Transverse colon (tissue), 4 donors: ENCODE data around the gene EIF4E1B. TPM values are rescaled to one million over a fixed set of nuclear protein-coding genes. Genes with fewer than 3 reads are reported as not detected.
A peak's percentile ranks its signal among the peaks of the same experiment; 100 is the strongest.

Experiments used
- DNase-seq: peaks from one replicate; pipeline ENCODE4 v3.0.0-alpha.2; 2019
- H3K27ac ChIP-seq, 4 donors: fragments of 200-600 bp; sonication (generic); 2 replicates each; pipeline ENCODE4 v1.5.1; 2016 to 2018; ENCODE audit warnings: inconsistent platforms in 4 of 4
- H3K27me3 ChIP-seq: fragments of 200-600 bp; sonication (generic); 2 replicates; pipeline ENCODE4 v1.5.1; 2017; ENCODE audit warnings: inconsistent platforms
- H3K36me3 ChIP-seq, 4 donors: fragments of 200-600 bp; sonication (generic); 2 replicates each; pipeline ENCODE4 v1.5.1; 2017 to 2019; ENCODE audit warnings: inconsistent platforms in 4 of 4
- H3K4me1 ChIP-seq, 4 donors: fragments of 200-600 bp; sonication (generic); 2 replicates each; pipeline ENCODE4 v1.5.1; 2017 to 2020; ENCODE audit warnings: inconsistent platforms in 4 of 4
- H3K4me3 ChIP-seq, 4 donors: fragments of 200-600 bp; sonication (generic); 1 replicate in 1 of 4; 2 replicates in 3 of 4; pipeline versions ENCODE4 v1.5.1 to v1.6.1; 2017 to 2019; ENCODE audit warnings: inconsistent platforms in 4 of 4
- H3K9me3 ChIP-seq, 2 donors: fragments of 200-600 bp; sonication (generic); 2 replicates each; pipeline ENCODE4 v1.5.1; 2017 to 2019; ENCODE audit warnings: inconsistent platforms in 2 of 2
- EP300 ChIP-seq: sonication (generic); formaldehyde crosslinking; IDR thresholded peaks from one replicate; pipeline ENCODE4 v1.6.1; 2017; ENCODE audit warnings: antibody characterized with exemption, low read depth
- POLR2A ChIP-seq: fragments of 450-650 bp; IDR thresholded peaks from one replicate; pipeline ENCODE4 v1.6.1; 2016; ENCODE audit warnings: antibody characterized with exemption, mild to moderate bottlenecking, moderate library complexity
- POLR2AphosphoS5 ChIP-seq, 3 donors: sonication (generic); formaldehyde crosslinking; IDR thresholded peaks; one replicate each; pipeline ENCODE4 v1.6.1; 2016; ENCODE audit warnings: antibody characterized with exemption in 3 of 3
- WGBS, 2 donors: methylation state at CpG; one replicate each; pipeline ENCODE4 v1.1.5; 2018; ENCODE audit warnings: low coverage in 1 of 2; 5-methylcytosine and 5-hydroxymethylcytosine counted together
- in situ Hi-C, 4 donors: fragments of 200-750 bp; cut with MboI; loops; one replicate each; pipeline versions ENCODE4 v1.15.0 to v1.15.1; 2017; ENCODE audit warnings: low sequenced_read_pairs in 3 of 4, low pct_ligation_motif_present in 1 of 4, low pct_unique_long_range_greater_than_20kb in 1 of 4
- intact Hi-C: fragments of 100-400 bp; cut with DNase I; formaldehyde crosslinking; loops from one replicate; pipeline ENCODE4 v1.15.1; 2023; ENCODE audit warnings: low total_unique reads
- total RNA-seq, 4 donors: library from RNA; depleted of rRNA; stranded (reverse); fragments of >200 nt; gene quantifications; one replicate each; pipeline ENCODE4 v1.1.0, GENCODE V29; 2016
- TF ChIP-seq, protein P1 (sequence below), 5 experiments: fragments of 200-600 bp in 3 of 5; fragments of 450-650 bp in 2 of 5; sonication (generic) in 3 of 5; IDR thresholded peaks; 1 replicate in 2 of 5; 2 replicates in 3 of 5; pipeline ENCODE4 v1.5.1; 2016 to 2017; ENCODE audit warnings: antibody characterized with exemption in 5 of 5, inconsistent platforms in 3 of 5, mild to moderate bottlenecking in 2 of 5, moderate library complexity in 1 of 5

Gene EIF4E1B
- total RNA-seq, 4 donors from 2014 or later: not detected

- no peak for TF ChIP-seq POLR2AphosphoS5 (IDR thresholded peaks at IDR 0.05)
- no peak for TF ChIP-seq POLR2A
- no peak for TF ChIP-seq EP300
- TF ChIP-seq, protein P1, sequence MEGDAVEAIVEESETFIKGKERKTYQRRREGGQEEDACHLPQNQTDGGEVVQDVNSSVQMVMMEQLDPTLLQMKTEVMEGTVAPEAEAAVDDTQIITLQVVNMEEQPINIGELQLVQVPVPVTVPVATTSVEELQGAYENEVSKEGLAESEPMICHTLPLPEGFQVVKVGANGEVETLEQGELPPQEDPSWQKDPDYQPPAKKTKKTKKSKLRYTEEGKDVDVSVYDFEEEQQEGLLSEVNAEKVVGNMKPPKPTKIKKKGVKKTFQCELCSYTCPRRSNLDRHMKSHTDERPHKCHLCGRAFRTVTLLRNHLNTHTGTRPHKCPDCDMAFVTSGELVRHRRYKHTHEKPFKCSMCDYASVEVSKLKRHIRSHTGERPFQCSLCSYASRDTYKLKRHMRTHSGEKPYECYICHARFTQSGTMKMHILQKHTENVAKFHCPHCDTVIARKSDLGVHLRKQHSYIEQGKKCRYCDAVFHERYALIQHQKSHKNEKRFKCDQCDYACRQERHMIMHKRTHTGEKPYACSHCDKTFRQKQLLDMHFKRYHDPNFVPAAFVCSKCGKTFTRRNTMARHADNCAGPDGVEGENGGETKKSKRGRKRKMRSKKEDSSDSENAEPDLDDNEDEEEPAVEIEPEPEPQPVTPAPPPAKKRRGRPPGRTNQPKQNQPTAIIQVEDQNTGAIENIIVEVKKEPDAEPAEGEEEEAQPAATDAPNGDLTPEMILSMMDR (IDR thresholded peaks at IDR 0.05): no peak
- Histone ChIP-seq H3K4me1 (peaks cover 0 to under 1% (median 0%) of the 10 kb centered on the region in 4 donors), H3K27ac (no peak overlapping the region), H3K4me3 (no peak overlapping the region), H3K36me3 (no peaks in the 10 kb centered on the region), H3K27me3 (peaks cover 37% of the 10 kb centered on the region), H3K9me3 (no peaks in the 10 kb centered on the region)
- in situ Hi-C loops (loop anchor here in 3 of 4 donors (25.0 kb wide), 2 partner anchors 238 to 288 kb away; no protein-coding TSS in a partner anchor), intact Hi-C loops (no loop called here)
- DNase-seq: no peak
- 79 to 83% methylated on average over 17 of the region's 17 CpGs for WGBS, 2 donors
These were observed 44.3 kb downstream of the EIF4E1B start for GRCh38 chr5:176674799-176675198.

GRCh38 chr5:176675676-176676360 is 45.3 kb downstream of the EIF4E1B start:
- intact Hi-C loops (no loop called here), in situ Hi-C loops (no loop called here)
- Histone ChIP-seq H3K27me3 (peaks cover 37% of the 10 kb centered on the region), H3K4me1 (peaks cover 0 to 5% (median 0%) of the 10 kb centered on the region in 4 donors), H3K27ac (no peak overlapping the region), H3K36me3 (no peaks in the 10 kb centered on the region), H3K4me3 (no peak overlapping the region), H3K9me3 (no peaks in the 10 kb centered on the region)
- WGBS, 2 donors: 43 to 65% methylated on average over 6 to 19 of the region's 19 CpGs
- DNase-seq: no peak
- TF ChIP-seq, protein P1 (IDR thresholded peaks at IDR 0.05): peak in 3 of 5 experiments; percentile 22 to 27 (median 25)
- TF ChIP-seq POLR2A: no peak

DNA sequence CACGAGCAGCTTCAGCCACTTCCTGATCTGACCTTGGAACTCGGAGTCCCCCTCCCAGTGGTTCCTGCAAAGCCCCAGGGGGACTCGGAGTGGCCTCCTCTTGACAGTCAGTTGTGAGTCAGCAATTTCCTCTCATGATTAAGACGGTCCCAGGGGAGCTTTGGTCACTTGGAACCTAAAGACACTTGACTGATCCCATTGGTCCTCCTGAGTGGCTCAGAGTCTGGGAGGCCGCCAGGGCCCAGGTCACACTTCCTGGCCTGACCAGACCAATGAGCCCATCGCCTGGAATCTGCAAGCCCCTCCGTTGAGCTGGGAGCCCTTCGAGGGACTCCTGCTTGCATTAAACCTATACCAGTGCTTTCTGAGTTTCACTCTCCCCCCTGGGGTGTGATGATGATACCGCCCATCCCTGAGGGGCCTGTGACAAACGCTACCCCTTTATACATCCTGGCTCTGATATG is 45.9 kb downstream of the EIF4E1B start:
- in situ Hi-C loops: no loop called here
- H3K4me3 ChIP-seq: no peak overlapping the region
- peaks cover 39% of the 10 kb centered on the region for H3K27me3 ChIP-seq
- intact Hi-C loops: no loop called here
- 65% methylated on average over 10 of the region's 10 CpGs; no CpG with 5 or more reads in 1 of the 2 donors for WGBS, 2 donors
- no peak for TF ChIP-seq EP300
- TF ChIP-seq, protein P1 (IDR thresholded peaks at IDR 0.05): no peak
- no peak for TF ChIP-seq POLR2AphosphoS5 (IDR thresholded peaks at IDR 0.05)
- no peak for TF ChIP-seq POLR2A
- no peaks in the 10 kb centered on the region for H3K36me3 ChIP-seq
- H3K4me1 ChIP-seq: peaks cover 0 to 5% (median 0%) of the 10 kb centered on the region in 4 donors
- H3K27ac ChIP-seq: no peak overlapping the region
- no peak for DNase-seq
- H3K9me3 ChIP-seq: no peaks in the 10 kb centered on the region

GRCh38 chr5:176677209-176677939 is 46.9 kb downstream of the EIF4E1B start:
- H3K27me3 ChIP-seq: peaks cover 46% of the 10 kb centered on the region
- WGBS, 2 donors: 80 to 82% methylated on average over 1 to 10 of the region's 12 CpGs
- no peaks in the 10 kb centered on the region for H3K36me3 ChIP-seq
- DNase-seq: no peak
- H3K4me3 ChIP-seq: no peak overlapping the region
- in situ Hi-C loops (no loop called here), intact Hi-C loops (no loop called here)
- H3K27ac ChIP-seq: no peak overlapping the region
- H3K4me1 ChIP-seq: peaks cover 0 to 5% (median 0%) of the 10 kb centered on the region in 4 donors
- no peaks in the 10 kb centered on the region for H3K9me3 ChIP-seq
- TF ChIP-seq, protein P1 (IDR thresholded peaks at IDR 0.05): no peak
- no peak for TF ChIP-seq POLR2A
- TF ChIP-seq EP300: no peak
- no peak for TF ChIP-seq POLR2AphosphoS5 (IDR thresholded peaks at IDR 0.05)
